ENCODE data around the gene VRK1. TPM values are rescaled to one million over a fixed set of nuclear protein-coding genes. Genes with fewer than 3 reads are reported as not detected.

The VRK1 gene
- total and polyA plus RNA-seq, 2 of the 4 experiments (the other 2 are of a cell fraction): 14.2 to 19.9 TPM

DNA sequence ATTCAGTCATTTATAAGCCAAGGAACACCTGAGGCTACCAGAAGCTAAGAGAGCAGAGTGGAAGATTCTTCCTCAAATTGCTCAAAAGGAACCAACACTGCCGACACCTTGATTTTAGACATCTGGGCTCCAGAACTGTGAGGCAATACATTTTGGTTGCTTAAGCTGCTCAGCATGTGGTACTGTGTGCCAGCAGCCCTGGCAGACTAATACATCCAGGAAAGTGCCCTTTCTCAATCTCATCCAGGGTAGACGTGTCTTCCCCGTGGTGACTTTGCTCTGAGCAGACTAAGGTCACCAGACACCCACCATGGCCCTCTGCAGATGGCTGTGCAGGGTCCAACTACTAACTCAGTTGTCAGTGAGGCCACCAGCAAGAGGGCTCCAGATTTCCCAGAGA, 122.8 kb downstream of the VRK1 start:
- H3K23ac ChIP-seq (ENCODE audit: low read depth, low read length): no peak overlapping the region
- no peak for ATAC-seq (ENCODE audit: low read depth)
- no peak overlapping the region for H4K91ac ChIP-seq (ENCODE audit: insufficient read depth, low read depth, low read length)
- no peak overlapping the region for H3K4me2 ChIP-seq (ENCODE audit: low read depth, low read length)
- DNase-seq: no peak
- H3K4me3 ChIP-seq (ENCODE audit: insufficient read depth, low read depth, low read length): no peak overlapping the region
- H2AK5ac ChIP-seq (ENCODE audit: low read depth, low read length): no peak overlapping the region
- H4K20me1 ChIP-seq (ENCODE audit: insufficient read depth, low read length): no peaks in the 10 kb centered on the region
- in situ Hi-C loops (cut with MboI; ENCODE audit: low sequenced_read_pairs) (no loop called here), intact Hi-C loops (cut with micrococcal nuclease) (no loop called here), dilution Hi-C loops (cut with HindIII; ENCODE audit: low sequenced_read_pairs, unreplicated experiment) (no loop called here)
- H3K27ac ChIP-seq (ENCODE audit: insufficient read depth, low read length): no peak overlapping the region
- ChIA-PET CTCF (no interaction called here), POLR2A (ENCODE audit: unreplicated experiment) (no interaction called here)
- H2AFZ ChIP-seq (replicated peaks; ENCODE audit: low read length, poor library complexity): no peak overlapping the region
- H3K36me3 ChIP-seq (ENCODE audit: control insufficient read depth, insufficient read depth, low read length): no peaks in the 10 kb centered on the region
- no peak overlapping the region for H2AK9ac ChIP-seq (replicated peaks; ENCODE audit: low read depth, low read length, poor library complexity)
- no peak overlapping the region for H4K5ac ChIP-seq (ENCODE audit: low read depth, low read length)
- no peak overlapping the region for H3K18ac ChIP-seq (ENCODE audit: low read depth, low read length)
- TF ChIP-seq CTCF (conservative IDR thresholded peaks at IDR 0.05; ENCODE audit: low read depth, low read length) (no peak), MAZ (IDR thresholded peaks at IDR 0.05; ENCODE audit: borderline replicate concordance, low read depth, low read length) (no peak), FOS (IDR thresholded peaks at IDR 0.05; ENCODE audit: low read depth, low read length) (no peak), CHD1 (IDR thresholded peaks at IDR 0.05; ENCODE audit: low read depth, low read length) (no peak)
- no peak overlapping the region for H2BK20ac ChIP-seq (ENCODE audit: low read depth, low read length)
- H3K4ac ChIP-seq (ENCODE audit: low read depth, low read length): no peak overlapping the region
- no peak overlapping the region for H2BK15ac ChIP-seq (ENCODE audit: low read depth, low read length)
- H3K4me1 ChIP-seq (ENCODE audit: control insufficient read depth, insufficient read depth, low read length): no peaks in the 10 kb centered on the region
- no peak overlapping the region for H3K9ac ChIP-seq (ENCODE audit: low read depth, low read length)
- H3K9me1 ChIP-seq (ENCODE audit: insufficient read depth, low read length): no peaks in the 10 kb centered on the region
- peaks cover 12% of the 10 kb centered on the region; the same call in 1 of the 2 replicates for H3K9me3 ChIP-seq (ENCODE audit: control insufficient read depth, insufficient read depth, low read length)
- H3K14ac ChIP-seq (replicated peaks; ENCODE audit: low read depth, low read length): no peak overlapping the region
- H2BK5ac ChIP-seq (ENCODE audit: low read depth, low read length, poor library complexity, severe bottlenecking): no peak overlapping the region
- H4K8ac ChIP-seq (ENCODE audit: low read depth in 2 of 2, low read length in 2 of 2): no peak overlapping the region
- no peaks in the 10 kb centered on the region for H3K79me1 ChIP-seq (ENCODE audit: low read depth in 1 of 2, low read length in 2 of 2)
- H2BK120ac ChIP-seq (ENCODE audit: low read depth, low read length): no peak overlapping the region
- no peak overlapping the region for H3K56ac ChIP-seq (ENCODE audit: extremely low read depth, insufficient read depth, low read length)
- no peaks in the 10 kb centered on the region for H3K27me3 ChIP-seq (ENCODE audit: control insufficient read depth, insufficient read depth, low read length)
- WGBS, 2 experiments (ENCODE audit: extremely low coverage in 2 of 2, insufficient read length in 1 of 2): 68% methylated on average over 2 of the region's 3 CpGs; no CpG with 5 or more reads in 1 of the 2 experiments
- no TSS peak for BruUV-seq (replicated peaks)
